Uterus (tissue), 4 donors: Measurements from ENCODE around the gene LNX2. TPM values are rescaled to one million over a fixed set of nuclear protein-coding genes. Genes with fewer than 3 reads are reported as not detected.

Experiments
- DNase-seq, 2 donors: peaks; one replicate each; pipeline ENCODE4 v3.0.0-alpha.2; 2019 to 2020
- H3K27ac ChIP-seq, 2 donors: fragments of 200-600 bp; sonication (generic); 1 replicate in 1 of 2; 2 replicates in 1 of 2; pipeline ENCODE4 v1.5.1; 2016 to 2018
- H3K27me3 ChIP-seq, 2 donors: fragments of 200-600 bp; sonication (generic); one replicate each; pipeline ENCODE4 v1.5.1; 2018 to 2019; ENCODE audit warnings: control low read depth in 1 of 2
- H3K36me3 ChIP-seq, 2 donors: fragments of 200-600 bp; sonication (generic); one replicate each; pipeline ENCODE4 v1.5.1; 2019; ENCODE audit warnings: control low read depth in 1 of 2
- H3K4me1 ChIP-seq, 2 donors: fragments of 200-600 bp; sonication (generic); one replicate each; pipeline ENCODE4 v1.5.1; 2018 to 2019; ENCODE audit warnings: control low read depth in 1 of 2
- H3K4me3 ChIP-seq, 2 donors: fragments of 200-600 bp; sonication (generic); 1 replicate in 1 of 2; 2 replicates in 1 of 2; pipeline ENCODE4 v1.5.1; 2018 to 2019; ENCODE audit warnings: mild to moderate bottlenecking in 1 of 2
- H3K9me3 ChIP-seq, 2 donors: fragments of 200-600 bp; sonication (generic); one replicate each; pipeline ENCODE4 v1.5.1; 2019; ENCODE audit warnings: control low read depth in 1 of 2
- CTCF ChIP-seq, 4 experiments: fragments of 200-600 bp in 2 of 4; fragments of 450-650 bp in 2 of 4; sonication (generic) in 2 of 4; IDR thresholded peaks; one replicate each; pipeline ENCODE4 v1.5.1; 2016 to 2019; ENCODE audit warnings: antibody characterized with exemption in 4 of 4, mild to moderate bottlenecking in 2 of 4, moderate library complexity in 1 of 4
- POLR2A ChIP-seq, 2 donors: fragments of 450-650 bp; IDR thresholded peaks; one replicate each; pipeline ENCODE4 v1.6.1; 2016; ENCODE audit warnings: antibody characterized with exemption in 2 of 2, mild to moderate bottlenecking in 1 of 2, moderate library complexity in 1 of 2
- intact Hi-C: fragments of 100-400 bp; cut with DNase I; formaldehyde crosslinking; loops from one replicate; pipeline ENCODE4 v1.15.1; 2023; ENCODE audit warnings: low total_unique reads
- total RNA-seq, 4 donors: library from RNA; depleted of rRNA in 3 of 4; stranded (reverse); fragments of >200 nt in 3 of 4; gene quantifications; one replicate each; pipeline versions ENCODE4 v1.1.0 to v1.2.4, GENCODE V29; 2014 to 2023
- donor health status: DM: yes; HTN: yes; CAD: no.

LNX2 gene
- total RNA-seq, 4 donors from 2014 or later, result 1.5 to 13.2 (median 8.2) TPM

GRCh38 chr13:27542220-27542619, 78.1 kb downstream of the LNX2 start:
- intact Hi-C loops, result no loop called here

GRCh38 chr13:27541386-27541785, 78.9 kb downstream of the LNX2 start:
- Histone ChIP-seq H3K27ac (no peak overlapping the region), H3K27me3 (no peaks in the 10 kb centered on the region), H3K4me3 (no peak overlapping the region), H3K4me1 (no peaks in the 10 kb centered on the region), H3K36me3 (no peaks in the 10 kb centered on the region), H3K9me3 (no peaks in the 10 kb centered on the region)
- no peak for DNase-seq
- intact Hi-C loops, result no loop called here
- no peak for TF ChIP-seq POLR2A (IDR thresholded peaks at IDR 0.05)
- no peak for TF ChIP-seq CTCF (IDR thresholded peaks at IDR 0.05)

More at GRCh38 chr13:27542220-27542619, 78.1 kb downstream of the LNX2 start:
- no peak for TF ChIP-seq CTCF (IDR thresholded peaks at IDR 0.05)
- no peak for TF ChIP-seq POLR2A (IDR thresholded peaks at IDR 0.05)
- H3K4me1 ChIP-seq, result no peaks in the 10 kb centered on the region
- H3K4me3 ChIP-seq, result no peak overlapping the region
- H3K36me3 ChIP-seq, result no peaks in the 10 kb centered on the region
- no peak for DNase-seq
- H3K9me3 ChIP-seq, result no peaks in the 10 kb centered on the region
- H3K27me3 ChIP-seq, result no peaks in the 10 kb centered on the region
- no peak overlapping the region for H3K27ac ChIP-seq

- intact Hi-C loops, result no loop called here
- Histone ChIP-seq H3K36me3 (no peaks in the 10 kb centered on the region), H3K9me3 (no peaks in the 10 kb centered on the region), H3K4me3 (no peak overlapping the region), H3K27ac (no peak overlapping the region), H3K4me1 (no peaks in the 10 kb centered on the region), H3K27me3 (no peaks in the 10 kb centered on the region)
- no peak for DNase-seq
- TF ChIP-seq POLR2A (IDR thresholded peaks at IDR 0.05) (no peak), CTCF (IDR thresholded peaks at IDR 0.05) (no peak)
Measured at GRCh38 chr13:27536361-27537101, 83.8 kb downstream of the LNX2 start.

GRCh38 chr13:27535546-27535945, 84.8 kb downstream of the LNX2 start:
- H3K27ac ChIP-seq, result no peak overlapping the region
- no peaks in the 10 kb centered on the region for H3K36me3 ChIP-seq
- no peak for TF ChIP-seq POLR2A (IDR thresholded peaks at IDR 0.05)
- no peak for TF ChIP-seq CTCF (IDR thresholded peaks at IDR 0.05)
- no peaks in the 10 kb centered on the region for H3K4me1 ChIP-seq
- no peaks in the 10 kb centered on the region for H3K27me3 ChIP-seq
- H3K4me3 ChIP-seq, result no peak overlapping the region
- intact Hi-C loops, result no loop called here
- no peak for DNase-seq
- no peaks in the 10 kb centered on the region for H3K9me3 ChIP-seq

GRCh38 chr13:27534981-27535380, 85.3 kb downstream of the LNX2 start:
- Histone ChIP-seq H3K36me3 (no peaks in the 10 kb centered on the region), H3K27me3 (no peaks in the 10 kb centered on the region), H3K27ac (no peak overlapping the region), H3K9me3 (no peaks in the 10 kb centered on the region), H3K4me1 (no peaks in the 10 kb centered on the region), H3K4me3 (no peak overlapping the region)
- intact Hi-C loops, result no loop called here
- no peak for DNase-seq
- TF ChIP-seq POLR2A (IDR thresholded peaks at IDR 0.05) (no peak), CTCF (IDR thresholded peaks at IDR 0.05) (no peak)
